ENCODE measurements around the gene SYCP3.

SYCP3 gene

DNA sequence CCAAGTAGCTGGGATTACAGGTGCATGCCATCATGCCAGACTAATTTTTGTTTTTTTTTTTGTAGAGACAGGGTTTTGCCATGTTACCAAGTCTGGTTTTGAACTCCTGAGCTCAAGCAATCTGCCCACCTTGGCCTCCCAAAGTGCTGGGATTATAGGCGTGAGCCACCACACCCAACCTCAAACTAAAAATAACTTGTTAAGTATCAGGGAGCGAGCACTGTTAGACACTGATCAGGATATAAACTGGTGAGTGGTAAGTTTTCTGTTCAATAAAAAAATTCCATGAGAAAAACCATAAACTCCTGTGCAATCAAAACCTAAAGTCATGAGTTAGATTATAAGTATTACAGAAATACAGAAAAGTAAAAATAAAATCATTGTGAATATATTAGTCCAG, 44.6 kb upstream of the SYCP3 start:
- Histone ChIP-seq H3K4me3 (ENCODE audit: low read length) (no peak overlapping the region), H3K4me2 (ENCODE audit: low read length) (no peak overlapping the region), H3K79me2 (ENCODE audit: control insufficient read depth, low read length) (no peaks in the 10 kb centered on the region), H4K20me1 (ENCODE audit: control insufficient read depth, insufficient read depth, low read depth, low read length) (no peaks in the 10 kb centered on the region), H3K9me2 (replicated peaks; ENCODE audit: control insufficient read depth, low read length) (no peaks in the 10 kb centered on the region), H3K36me3 (ENCODE audit: control insufficient read depth, low read length) (peaks cover 3% of the 10 kb centered on the region), H3K9me3 (ENCODE audit: control insufficient read depth, insufficient read depth, low read length) (no peaks in the 10 kb centered on the region), H3K27ac (ENCODE audit: low read depth, low read length) (no peak overlapping the region), H3K4me1 (ENCODE audit: control insufficient read depth, low read length) (peaks cover 24% of the 10 kb centered on the region), H3K27me3 (ENCODE audit: control insufficient read depth, low read length) (no peaks in the 10 kb centered on the region), H3F3A (ENCODE audit: control insufficient read depth, insufficient read depth) (no peaks in the 10 kb centered on the region)
- TF ChIP-seq, protein P1, sequence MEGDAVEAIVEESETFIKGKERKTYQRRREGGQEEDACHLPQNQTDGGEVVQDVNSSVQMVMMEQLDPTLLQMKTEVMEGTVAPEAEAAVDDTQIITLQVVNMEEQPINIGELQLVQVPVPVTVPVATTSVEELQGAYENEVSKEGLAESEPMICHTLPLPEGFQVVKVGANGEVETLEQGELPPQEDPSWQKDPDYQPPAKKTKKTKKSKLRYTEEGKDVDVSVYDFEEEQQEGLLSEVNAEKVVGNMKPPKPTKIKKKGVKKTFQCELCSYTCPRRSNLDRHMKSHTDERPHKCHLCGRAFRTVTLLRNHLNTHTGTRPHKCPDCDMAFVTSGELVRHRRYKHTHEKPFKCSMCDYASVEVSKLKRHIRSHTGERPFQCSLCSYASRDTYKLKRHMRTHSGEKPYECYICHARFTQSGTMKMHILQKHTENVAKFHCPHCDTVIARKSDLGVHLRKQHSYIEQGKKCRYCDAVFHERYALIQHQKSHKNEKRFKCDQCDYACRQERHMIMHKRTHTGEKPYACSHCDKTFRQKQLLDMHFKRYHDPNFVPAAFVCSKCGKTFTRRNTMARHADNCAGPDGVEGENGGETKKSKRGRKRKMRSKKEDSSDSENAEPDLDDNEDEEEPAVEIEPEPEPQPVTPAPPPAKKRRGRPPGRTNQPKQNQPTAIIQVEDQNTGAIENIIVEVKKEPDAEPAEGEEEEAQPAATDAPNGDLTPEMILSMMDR (IDR thresholded peaks at IDR 0.05; ENCODE audit: low read depth, low read length, poor library complexity, severe bottlenecking), result no peak
- no peak for TF ChIP-seq EZH2phosphoT487 (IDR thresholded peaks at IDR 0.05; ENCODE audit: borderline replicate concordance, low read length)

DNA sequence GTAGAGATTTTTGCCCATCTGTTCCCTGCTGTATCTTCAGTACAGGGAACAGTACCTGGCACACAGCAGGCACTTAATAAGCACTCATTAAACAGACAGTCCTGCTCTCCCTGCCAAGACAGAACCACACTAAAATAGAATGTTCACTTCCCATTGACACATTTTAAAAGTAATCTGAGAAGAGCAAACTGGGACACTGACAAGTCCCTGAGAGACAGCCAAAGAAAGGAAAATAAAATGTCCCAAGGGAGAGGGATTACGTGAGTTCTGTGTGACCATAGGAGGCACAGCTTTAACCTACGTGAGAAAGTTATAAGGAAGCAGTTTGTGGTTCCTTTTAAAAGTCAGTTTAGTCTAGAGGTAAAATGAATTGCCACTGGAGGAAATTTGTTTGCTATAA, 43.9 kb upstream of the SYCP3 start:
- Histone ChIP-seq H3K4me3 (ENCODE audit: low read length) (no peak overlapping the region), H3K4me2 (ENCODE audit: low read length) (no peak overlapping the region), H3K36me3 (ENCODE audit: control insufficient read depth, low read length) (peaks cover 3% of the 10 kb centered on the region), H3K9me3 (ENCODE audit: control insufficient read depth, insufficient read depth, low read length) (no peaks in the 10 kb centered on the region), H3K9me2 (replicated peaks; ENCODE audit: control insufficient read depth, low read length) (no peaks in the 10 kb centered on the region), H4K20me1 (ENCODE audit: control insufficient read depth, insufficient read depth, low read depth, low read length) (no peaks in the 10 kb centered on the region), H3K4me1 (ENCODE audit: control insufficient read depth, low read length) (peaks cover 27% of the 10 kb centered on the region), H3F3A (ENCODE audit: control insufficient read depth, insufficient read depth) (no peaks in the 10 kb centered on the region), H3K79me2 (ENCODE audit: control insufficient read depth, low read length) (no peaks in the 10 kb centered on the region), H3K27ac (ENCODE audit: low read depth, low read length) (no peak overlapping the region), H3K27me3 (ENCODE audit: control insufficient read depth, low read length) (no peaks in the 10 kb centered on the region)
- TF ChIP-seq, protein P1 (IDR thresholded peaks at IDR 0.05; ENCODE audit: low read depth, low read length, poor library complexity, severe bottlenecking), result no peak
- no peak for TF ChIP-seq EZH2phosphoT487 (IDR thresholded peaks at IDR 0.05; ENCODE audit: borderline replicate concordance, low read length)

- H3K79me2 ChIP-seq (ENCODE audit: control insufficient read depth, low read length), result no peaks in the 10 kb centered on the region
- H3K4me2 ChIP-seq (ENCODE audit: low read length), result no peak overlapping the region
- no peak overlapping the region for H3K4me3 ChIP-seq (ENCODE audit: low read length)
- no peaks in the 10 kb centered on the region for H3F3A ChIP-seq (ENCODE audit: control insufficient read depth, insufficient read depth)
- peaks cover 3% of the 10 kb centered on the region for H3K36me3 ChIP-seq (ENCODE audit: control insufficient read depth, low read length)
- H4K20me1 ChIP-seq (ENCODE audit: control insufficient read depth, insufficient read depth, low read depth, low read length), result no peaks in the 10 kb centered on the region
- TF ChIP-seq, protein P1 (IDR thresholded peaks at IDR 0.05; ENCODE audit: low read depth, low read length, poor library complexity, severe bottlenecking), result no peak
- no peak for TF ChIP-seq EZH2phosphoT487 (IDR thresholded peaks at IDR 0.05; ENCODE audit: borderline replicate concordance, low read length)
- peaks cover 35% of the 10 kb centered on the region for H3K4me1 ChIP-seq (ENCODE audit: control insufficient read depth, low read length)
- H3K27me3 ChIP-seq (ENCODE audit: control insufficient read depth, low read length), result no peaks in the 10 kb centered on the region
- no peaks in the 10 kb centered on the region for H3K9me2 ChIP-seq (replicated peaks; ENCODE audit: control insufficient read depth, low read length)
- H3K27ac ChIP-seq (ENCODE audit: low read depth, low read length), result no peak overlapping the region
- H3K9me3 ChIP-seq (ENCODE audit: control insufficient read depth, insufficient read depth, low read length), result no peaks in the 10 kb centered on the region
Measured at GRCh38 chr12:101782273-101782731, 43.0 kb upstream of the SYCP3 start.
